Glutamatergic neuron (in vitro differentiated cells): ENCODE data around the gene OTX1. TPM values are rescaled to one million over a fixed set of nuclear protein-coding genes. Genes with fewer than 3 reads are reported as not detected.

Source experiments
- DNase-seq: peaks from one replicate; pipeline ENCODE4 v3.0.0; 2022
- H3K27ac Mint-ChIP-seq: one replicate; pipeline ENCODE4 v1.8.0; 2020; ENCODE audit warnings: mild to moderate bottlenecking, mixed read lengths, inconsistent platforms; ENCODE audit not compliant: unreplicated experiment
- H3K27me3 Mint-ChIP-seq: one replicate; pipeline ENCODE4 v1.8.0; 2020; ENCODE audit warnings: mild to moderate bottlenecking, moderate library complexity, mixed read lengths, inconsistent platforms; ENCODE audit not compliant: unreplicated experiment
- H3K36me3 Mint-ChIP-seq: one replicate; pipeline ENCODE4 v1.8.0; 2020; ENCODE audit warnings: mild to moderate bottlenecking, mixed read lengths, inconsistent platforms; ENCODE audit not compliant: unreplicated experiment
- H3K4me1 Mint-ChIP-seq: one replicate; pipeline ENCODE4 v1.8.0; 2020; ENCODE audit warnings: mild to moderate bottlenecking, low read depth, mixed read lengths, inconsistent platforms; ENCODE audit not compliant: unreplicated experiment
- H3K4me3 Mint-ChIP-seq: one replicate; pipeline ENCODE4 v1.8.0; 2020; ENCODE audit warnings: mild to moderate bottlenecking, mixed read lengths, inconsistent platforms; ENCODE audit not compliant: unreplicated experiment
- H3K9me3 Mint-ChIP-seq: one replicate; pipeline ENCODE4 v1.8.0; 2020; ENCODE audit warnings: mild to moderate bottlenecking, moderate library complexity, mixed read lengths, inconsistent platforms; ENCODE audit not compliant: unreplicated experiment
- total RNA-seq: library from RNA; stranded (reverse); fragmentation: NEBNext Ultra II Directional; extraction: Animal tissue kit (Norgen Biotek cat#: 25700); gene quantifications from one replicate; pipeline ENCODE4 v1.2.1, GENCODE V29; 2021; ENCODE audit not compliant: unreplicated experiment
- TF ChIP-seq, protein P1 (sequence below): fragments of 200-600 bp; sonication (generic); IDR thresholded peaks from one replicate; pipeline ENCODE4 v1.5.0; 2021; ENCODE audit not compliant: partially characterized antibody, unreplicated experiment

OTX1 gene
- total RNA-seq, 1 donor from 2014 or later, result 0.15 TPM

- no peak overlapping the region for H3K27ac Mint-ChIP-seq
- TF ChIP-seq, protein P1, sequence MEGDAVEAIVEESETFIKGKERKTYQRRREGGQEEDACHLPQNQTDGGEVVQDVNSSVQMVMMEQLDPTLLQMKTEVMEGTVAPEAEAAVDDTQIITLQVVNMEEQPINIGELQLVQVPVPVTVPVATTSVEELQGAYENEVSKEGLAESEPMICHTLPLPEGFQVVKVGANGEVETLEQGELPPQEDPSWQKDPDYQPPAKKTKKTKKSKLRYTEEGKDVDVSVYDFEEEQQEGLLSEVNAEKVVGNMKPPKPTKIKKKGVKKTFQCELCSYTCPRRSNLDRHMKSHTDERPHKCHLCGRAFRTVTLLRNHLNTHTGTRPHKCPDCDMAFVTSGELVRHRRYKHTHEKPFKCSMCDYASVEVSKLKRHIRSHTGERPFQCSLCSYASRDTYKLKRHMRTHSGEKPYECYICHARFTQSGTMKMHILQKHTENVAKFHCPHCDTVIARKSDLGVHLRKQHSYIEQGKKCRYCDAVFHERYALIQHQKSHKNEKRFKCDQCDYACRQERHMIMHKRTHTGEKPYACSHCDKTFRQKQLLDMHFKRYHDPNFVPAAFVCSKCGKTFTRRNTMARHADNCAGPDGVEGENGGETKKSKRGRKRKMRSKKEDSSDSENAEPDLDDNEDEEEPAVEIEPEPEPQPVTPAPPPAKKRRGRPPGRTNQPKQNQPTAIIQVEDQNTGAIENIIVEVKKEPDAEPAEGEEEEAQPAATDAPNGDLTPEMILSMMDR, result no peak
- no peaks in the 10 kb centered on the region for H3K9me3 Mint-ChIP-seq
- H3K27me3 Mint-ChIP-seq, result peaks cover 2% of the 10 kb centered on the region
- H3K4me3 Mint-ChIP-seq, result no peak overlapping the region
- H3K36me3 Mint-ChIP-seq, result no peaks in the 10 kb centered on the region
- H3K4me1 Mint-ChIP-seq, result no peaks in the 10 kb centered on the region
- no peak for DNase-seq
These were observed 42.9 kb downstream of the OTX1 start for GRCh38 chr2:63093502-63093901.

DNA sequence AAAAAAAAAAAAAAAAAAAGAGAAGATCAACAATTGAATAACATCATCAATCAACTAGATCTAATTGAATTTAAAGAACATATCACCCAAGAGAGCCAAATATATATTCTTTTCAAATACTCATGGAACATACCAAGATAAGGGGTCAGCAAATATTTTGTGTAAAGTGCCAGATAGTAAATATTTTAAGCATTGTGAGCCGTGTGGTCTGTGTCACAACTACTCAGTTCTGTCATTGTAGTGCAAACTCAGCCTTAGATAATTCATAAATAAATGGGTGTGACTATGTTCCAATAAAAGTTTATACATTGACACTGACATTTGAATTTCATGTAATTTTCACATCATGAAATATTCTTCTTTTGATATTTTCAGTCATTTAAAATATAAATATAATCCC, 45.9 kb downstream of the OTX1 start:
- TF ChIP-seq, protein P1, result no peak
- DNase-seq, result no peak
- no peaks in the 10 kb centered on the region for H3K9me3 Mint-ChIP-seq
- H3K4me3 Mint-ChIP-seq, result no peak overlapping the region
- no peaks in the 10 kb centered on the region for H3K4me1 Mint-ChIP-seq
- no peak overlapping the region for H3K27ac Mint-ChIP-seq
- no peaks in the 10 kb centered on the region for H3K27me3 Mint-ChIP-seq
- H3K36me3 Mint-ChIP-seq, result no peaks in the 10 kb centered on the region

GRCh38 chr2:63099032-63099431, 48.4 kb downstream of the OTX1 start:
- H3K9me3 Mint-ChIP-seq, result no peaks in the 10 kb centered on the region
- TF ChIP-seq, protein P1, result no peak
- H3K27ac Mint-ChIP-seq, result no peak overlapping the region
- DNase-seq, result no peak
- peaks cover 6% of the 10 kb centered on the region for H3K36me3 Mint-ChIP-seq
- H3K4me1 Mint-ChIP-seq, result no peaks in the 10 kb centered on the region
- no peak overlapping the region for H3K4me3 Mint-ChIP-seq
- no peaks in the 10 kb centered on the region for H3K27me3 Mint-ChIP-seq

DNA sequence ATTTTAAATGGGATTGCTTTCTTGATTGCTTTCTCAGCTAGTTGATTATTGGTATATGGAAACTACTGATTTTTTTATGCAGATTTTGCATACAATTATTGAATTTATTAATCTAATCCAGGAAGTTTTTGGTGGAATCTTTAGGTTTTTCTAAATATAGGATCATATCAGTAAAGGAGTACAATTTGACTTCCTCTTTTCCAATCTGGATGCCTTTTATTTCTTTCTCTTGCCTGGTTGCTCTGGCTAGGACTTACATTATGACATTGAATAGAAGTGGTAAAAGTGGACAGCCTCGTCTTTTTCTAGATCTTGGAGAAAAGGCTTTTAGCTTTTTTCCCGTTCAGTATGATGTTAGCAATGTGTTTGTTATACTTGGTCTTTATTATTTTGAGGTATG, 51.3 kb downstream of the OTX1 start:
- Mint-ChIP-seq H3K9me3 (peaks cover 3% of the 10 kb centered on the region), H3K36me3 (peaks cover 6% of the 10 kb centered on the region), H3K27me3 (no peaks in the 10 kb centered on the region), H3K4me1 (no peaks in the 10 kb centered on the region), H3K4me3 (no peak overlapping the region), H3K27ac (no peak overlapping the region)
- TF ChIP-seq, protein P1, result no peak
- no peak for DNase-seq

DNA sequence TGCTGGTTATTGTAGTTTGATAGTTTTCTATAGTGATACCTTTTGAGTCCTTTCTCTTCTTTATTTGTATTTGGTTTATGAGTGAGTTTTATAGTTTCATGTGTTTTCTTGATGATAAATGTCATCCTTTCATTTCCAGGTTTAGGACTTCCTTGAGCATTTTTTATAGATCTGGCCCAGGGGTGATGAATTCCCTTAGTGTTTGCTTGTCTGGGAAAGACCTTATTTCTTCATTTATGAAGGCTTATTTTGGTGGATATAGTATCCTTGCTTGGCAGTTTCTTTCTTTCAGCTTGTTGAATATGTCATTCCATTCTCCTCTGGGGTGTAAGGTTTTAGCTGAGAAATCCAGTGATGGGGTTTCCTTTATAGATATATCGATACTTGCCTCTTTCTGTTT, 53.9 kb downstream of the OTX1 start:
- H3K27ac Mint-ChIP-seq, result no peak overlapping the region
- H3K36me3 Mint-ChIP-seq, result peaks cover 6% of the 10 kb centered on the region
- no peaks in the 10 kb centered on the region for H3K4me1 Mint-ChIP-seq
- no peaks in the 10 kb centered on the region for H3K27me3 Mint-ChIP-seq
- no peak overlapping the region for H3K4me3 Mint-ChIP-seq
- DNase-seq, result no peak
- TF ChIP-seq, protein P1, result no peak
- H3K9me3 Mint-ChIP-seq, result peaks cover 3% of the 10 kb centered on the region
